CD4-positive, CD25-positive, alpha-beta regulatory T cell (primary cell): Measurements from ENCODE around the gene NOTCH2. TPM values are rescaled to one million over a fixed set of nuclear protein-coding genes. Genes with fewer than 3 reads are reported as not detected.
"Not testable (repeated sequence)": the region's sequence is repeated elsewhere in the genome, so short reads cannot be mapped to it uniquely, and the experiment has no call there.

Source experiments
- ATAC-seq, 2 donors: fragments of 150-1000 bp; cut with Tn5 transposase; one replicate each; pipeline ENCODE4 v1.10.0; 2021; ENCODE audit warnings: low read depth in 2 of 2, moderate number of reproducible peaks in 2 of 2, moderate library complexity in 1 of 2
- DNase-seq, 3 donors: peaks; one replicate each; pipeline versions ENCODE4 v3.0.0 to v3.0.0-alpha.2; 2012 to 2022; ENCODE audit warnings: mixed read lengths in 1 of 3
- H3K27ac ChIP-seq: one replicate; pipeline ENCODE4 v1.7.0; 2013; ENCODE audit warnings: mild to moderate bottlenecking, low read length; ENCODE audit not compliant: insufficient read depth, poor library complexity, severe bottlenecking
- H3K27me3 ChIP-seq: one replicate; pipeline ENCODE4 v1.7.0; 2013; ENCODE audit warnings: low read length; ENCODE audit not compliant: control insufficient read depth, insufficient read depth
- H3K36me3 ChIP-seq: one replicate; pipeline ENCODE4 v1.7.0; 2013; ENCODE audit warnings: mild to moderate bottlenecking, low read length, moderate library complexity; ENCODE audit not compliant: control insufficient read depth, insufficient read depth
- H3K4me1 ChIP-seq: 2 replicates; pipeline ENCODE4 v1.7.0; 2013; ENCODE audit warnings: mild to moderate bottlenecking, low read length; ENCODE audit not compliant: insufficient read depth, control insufficient read depth, poor library complexity, severe bottlenecking
- H3K4me3 ChIP-seq: one replicate; pipeline ENCODE4 v1.7.0; 2013; ENCODE audit warnings: low read depth, mild to moderate bottlenecking, low read length, moderate library complexity
- H3K9me3 ChIP-seq, 2 experiments: 1 replicate in 1 of 2; 2 replicates in 1 of 2; pipeline ENCODE4 v1.7.0; 2013; ENCODE audit warnings: low read length in 2 of 2, mild to moderate bottlenecking in 1 of 2, moderate library complexity in 1 of 2; ENCODE audit not compliant: control insufficient read depth in 2 of 2
- H3K27ac Mint-ChIP-seq, 3 donors: one replicate each; pipeline ENCODE4 v1.8.0; 2020 to 2022; ENCODE audit warnings: mild to moderate bottlenecking in 3 of 3, mixed read lengths in 3 of 3, moderate library complexity in 2 of 3
- H3K27me3 Mint-ChIP-seq: one replicate; pipeline ENCODE4 v1.8.0; 2022; ENCODE audit warnings: mild to moderate bottlenecking, mixed read lengths
- H3K36me3 Mint-ChIP-seq: one replicate; pipeline ENCODE4 v1.8.0; 2020; ENCODE audit warnings: mixed read lengths
- H3K4me1 Mint-ChIP-seq, 4 donors: one replicate each; pipeline ENCODE4 v1.8.0; 2020 to 2022; ENCODE audit warnings: mixed read lengths in 4 of 4, mild to moderate bottlenecking in 1 of 4
- H3K4me3 Mint-ChIP-seq, 4 donors: one replicate each; pipeline ENCODE4 v1.8.0; 2020 to 2022; ENCODE audit warnings: mild to moderate bottlenecking in 4 of 4, mixed read lengths in 4 of 4, moderate library complexity in 3 of 4
- H3K9me3 Mint-ChIP-seq, 7 donors: one replicate each; pipeline ENCODE4 v1.8.0; 2020 to 2022; ENCODE audit warnings: mixed read lengths in 7 of 7, mild to moderate bottlenecking in 3 of 7, moderate library complexity in 2 of 7
- polyA plus RNA-seq, 4 donors: library from polyadenylated mRNA; unstranded; fragments of 300-500 nt; fragmentation: Illumina TruSeq; gene quantifications; one replicate each; pipeline ENCODE4 v1.2.3, GENCODE V29; 2021
- total RNA-seq: library from RNA; stranded (reverse); gene quantifications from one replicate; pipeline ENCODE4 v1.2.3, GENCODE V29; 2022

Gene NOTCH2
- total and polyA plus RNA-seq, 5 donors from 2014 or later = 13.9 to 54.2 (median 20.6) TPM

DNA sequence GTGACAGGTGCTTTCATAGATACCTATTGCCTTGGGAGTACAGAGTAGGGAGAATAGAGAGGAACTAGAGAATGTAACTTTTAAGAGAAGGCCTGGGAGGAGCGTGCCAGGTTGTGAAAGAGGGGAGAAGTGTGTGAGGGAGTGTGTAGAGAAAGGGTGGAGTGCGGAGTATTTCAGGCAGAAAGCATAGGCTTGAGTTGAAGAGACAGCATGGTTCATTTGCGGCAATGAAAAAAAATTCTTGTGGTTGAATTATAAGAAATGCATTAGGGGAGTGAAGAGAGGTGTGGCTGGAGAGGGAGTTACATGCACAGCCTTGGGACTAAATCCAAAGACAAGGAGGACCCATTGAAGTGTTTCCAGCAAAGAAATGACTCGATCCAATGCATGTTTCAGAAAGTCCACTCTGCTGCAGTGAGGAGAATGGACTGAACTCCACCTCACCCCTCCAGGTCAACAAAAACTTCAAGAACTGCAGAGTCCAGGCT is 91.4 kb downstream of the NOTCH2 start:
- H3K36me3 ChIP-seq = peaks cover 11% of the 10 kb centered on the region
- H3K4me3 ChIP-seq = no peak overlapping the region
- H3K4me1 ChIP-seq = no peaks in the 10 kb centered on the region
- H3K27ac Mint-ChIP-seq = peak overlapping the region in 1 of 3 donors; percentile 2
- no peak for ATAC-seq
- H3K27me3 ChIP-seq = no peaks in the 10 kb centered on the region
- H3K9me3 Mint-ChIP-seq = peaks cover 0 to 1% (median 0%) of the 10 kb centered on the region in 7 donors
- H3K36me3 Mint-ChIP-seq = peaks cover 34% of the 10 kb centered on the region
- no peak for DNase-seq
- no peaks in the 10 kb centered on the region for H3K27me3 Mint-ChIP-seq
- no peak overlapping the region for H3K4me3 Mint-ChIP-seq
- peaks cover 0 to 19% (median 6%) of the 10 kb centered on the region in 4 donors for H3K4me1 Mint-ChIP-seq
- no peaks in the 10 kb centered on the region for H3K9me3 ChIP-seq
- no peak overlapping the region for H3K27ac ChIP-seq

GRCh38 chr1:119977113-119977736 is 92.2 kb downstream of the NOTCH2 start:
- not testable (repeated sequence) for H3K9me3 ChIP-seq, H3K4me3 ChIP-seq, H3K9me3 Mint-ChIP-seq, H3K27ac Mint-ChIP-seq, H3K4me1 ChIP-seq, DNase-seq, ATAC-seq, H3K27me3 ChIP-seq, H3K27me3 Mint-ChIP-seq, H3K27ac ChIP-seq, H3K4me3 Mint-ChIP-seq
- peaks cover 11% of the 10 kb centered on the region for H3K36me3 ChIP-seq
- Mint-ChIP-seq H3K36me3 (peaks cover 35% of the 10 kb centered on the region), H3K4me1 (peaks cover 0 to 19% (median 6%) of the 10 kb centered on the region in 4 donors)

DNA sequence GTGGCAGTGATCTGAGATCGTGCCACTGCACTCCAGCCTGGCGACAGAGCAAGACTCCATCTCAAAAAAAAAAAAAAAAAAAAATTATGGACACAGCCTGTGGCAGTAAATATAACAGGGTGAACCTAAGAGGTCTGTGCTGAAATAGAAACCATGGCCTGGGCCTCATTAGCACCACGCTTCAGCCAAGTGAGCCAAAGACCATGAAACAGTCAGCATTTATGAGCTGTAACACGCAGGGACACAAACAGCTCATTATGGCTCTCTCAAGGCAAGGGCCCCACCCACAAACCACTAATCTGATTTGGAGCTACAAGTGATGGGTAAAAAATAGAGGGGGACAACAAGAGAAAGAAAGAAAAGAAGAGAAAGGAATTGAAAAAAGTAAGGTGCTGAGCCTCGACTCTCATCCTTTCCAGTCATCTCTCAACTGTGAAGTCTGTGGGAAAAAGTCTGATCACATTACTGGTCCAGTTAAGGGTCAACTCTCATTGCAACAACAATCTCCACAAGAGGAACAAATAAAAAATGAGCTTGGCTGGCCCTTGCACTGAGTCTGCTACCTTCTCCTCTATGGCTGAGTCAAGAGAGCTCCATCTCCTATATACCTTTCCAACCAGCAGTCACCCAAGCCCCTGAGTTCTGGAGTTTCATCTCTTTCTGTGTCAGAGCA is 93.7 kb downstream of the NOTCH2 start:
- not testable (repeated sequence) for H3K27ac ChIP-seq, H3K36me3 ChIP-seq, ATAC-seq, H3K9me3 ChIP-seq, DNase-seq, H3K27ac Mint-ChIP-seq, H3K4me3 ChIP-seq, H3K4me3 Mint-ChIP-seq, H3K9me3 Mint-ChIP-seq, H3K27me3 Mint-ChIP-seq, H3K27me3 ChIP-seq, H3K4me1 ChIP-seq
- peaks cover 42% of the 10 kb centered on the region for H3K36me3 Mint-ChIP-seq
- peaks cover 0 to 19% (median 9%) of the 10 kb centered on the region in 4 donors for H3K4me1 Mint-ChIP-seq

GRCh38 chr1:119975006-119975405 is 94.5 kb downstream of the NOTCH2 start:
- no peaks in the 10 kb centered on the region for H3K27me3 ChIP-seq
- H3K27ac ChIP-seq = no peak overlapping the region
- Mint-ChIP-seq H3K4me1 (peaks cover 0 to 19% (median 11%) of the 10 kb centered on the region in 4 donors), H3K27me3 (no peaks in the 10 kb centered on the region), H3K27ac (peak overlapping the region in 1 of 3 donors; percentile 0), H3K4me3 (no peak overlapping the region), H3K36me3 (peaks cover 42% of the 10 kb centered on the region), H3K9me3 (peaks cover 0 to 1% (median 0%) of the 10 kb centered on the region in 7 donors)
- H3K4me3 ChIP-seq = no peak overlapping the region
- ATAC-seq = no peak
- peaks cover 4% of the 10 kb centered on the region for H3K36me3 ChIP-seq
- H3K9me3 ChIP-seq = no peaks in the 10 kb centered on the region
- DNase-seq = no peak
- H3K4me1 ChIP-seq = no peaks in the 10 kb centered on the region

- peaks cover 0 to 24% (median 11%) of the 10 kb centered on the region in 4 donors for H3K4me1 Mint-ChIP-seq
- H3K27ac Mint-ChIP-seq = peak overlapping the region in 1 of 3 donors; percentile 45
- H3K27me3 Mint-ChIP-seq = no peaks in the 10 kb centered on the region
- H3K4me3 Mint-ChIP-seq = no peak overlapping the region
- H3K9me3 ChIP-seq = no peaks in the 10 kb centered on the region
- DNase-seq = no peak
- H3K36me3 ChIP-seq = peaks cover 10% of the 10 kb centered on the region
- peaks cover 0 to 1% (median 0%) of the 10 kb centered on the region in 7 donors for H3K9me3 Mint-ChIP-seq
- H3K36me3 Mint-ChIP-seq = peaks cover 43% of the 10 kb centered on the region
- ATAC-seq = no peak
- no peak overlapping the region for H3K4me3 ChIP-seq
- H3K27me3 ChIP-seq = no peaks in the 10 kb centered on the region
- no peak overlapping the region for H3K27ac ChIP-seq
- no peaks in the 10 kb centered on the region for H3K4me1 ChIP-seq
Observed at GRCh38 chr1:119974013-119974412, 95.4 kb downstream of the NOTCH2 start.

- Mint-ChIP-seq H3K4me1 (peaks cover 4 to 19% (median 14%) of the 10 kb centered on the region in 4 donors), H3K9me3 (peaks cover 0 to 1% (median 0%) of the 10 kb centered on the region in 7 donors), H3K27ac (no peak overlapping the region), H3K27me3 (no peaks in the 10 kb centered on the region), H3K4me3 (no peak overlapping the region), H3K36me3 (peaks cover 43% of the 10 kb centered on the region)
- no peak for ATAC-seq
- DNase-seq = no peak
- Histone ChIP-seq H3K36me3 (peaks cover 16% of the 10 kb centered on the region), H3K27ac (no peak overlapping the region), H3K27me3 (no peaks in the 10 kb centered on the region), H3K4me3 (no peak overlapping the region), H3K9me3 (no peaks in the 10 kb centered on the region), H3K4me1 (no peaks in the 10 kb centered on the region)
Observed at GRCh38 chr1:119971710-119972570, 97.5 kb downstream of the NOTCH2 start.

DNA sequence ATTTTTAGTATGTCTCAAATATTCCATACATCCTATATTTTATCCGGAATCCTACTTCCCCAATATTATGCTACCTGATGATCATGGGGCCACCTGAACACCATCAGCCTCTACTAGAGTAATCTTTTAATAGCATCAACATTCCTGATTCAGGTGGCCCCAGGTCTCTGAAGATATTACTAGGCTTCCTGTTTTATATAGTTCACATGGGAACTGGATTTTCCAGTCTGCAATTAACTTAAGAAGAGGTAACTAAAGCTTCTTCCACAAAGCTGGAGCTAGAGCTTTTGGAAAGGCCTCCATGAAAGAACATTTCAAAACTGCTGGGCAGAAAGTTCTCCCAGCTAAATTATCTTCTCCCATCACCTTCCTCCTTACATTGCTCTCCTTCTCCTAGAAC is 100.9 kb downstream of the NOTCH2 start:
- Histone ChIP-seq H3K4me3 (no peak overlapping the region), H3K4me1 (no peaks in the 10 kb centered on the region), H3K27me3 (no peaks in the 10 kb centered on the region), H3K36me3 (peaks cover 44% of the 10 kb centered on the region), H3K27ac (no peak overlapping the region), H3K9me3 (no peaks in the 10 kb centered on the region)
- peaks cover 4 to 16% (median 9%) of the 10 kb centered on the region in 4 donors for H3K4me1 Mint-ChIP-seq
- no peak overlapping the region for H3K4me3 Mint-ChIP-seq
- H3K27me3 Mint-ChIP-seq = no peaks in the 10 kb centered on the region
- H3K36me3 Mint-ChIP-seq = peaks cover 51% of the 10 kb centered on the region
- no peaks in the 10 kb centered on the region for H3K9me3 Mint-ChIP-seq
- no peak overlapping the region for H3K27ac Mint-ChIP-seq
- DNase-seq = no peak
- ATAC-seq = no peak
